ENCODE data around the gene WWOX. TPM values are rescaled to one million over a fixed set of nuclear protein-coding genes. Genes with fewer than 3 reads are reported as not detected.

The WWOX gene
- polyA plus RNA-seq, 1 donor (not counting 4 experiments of a cell fraction or from before 2014, with no cell fraction given), result 5.1 TPM

DNA sequence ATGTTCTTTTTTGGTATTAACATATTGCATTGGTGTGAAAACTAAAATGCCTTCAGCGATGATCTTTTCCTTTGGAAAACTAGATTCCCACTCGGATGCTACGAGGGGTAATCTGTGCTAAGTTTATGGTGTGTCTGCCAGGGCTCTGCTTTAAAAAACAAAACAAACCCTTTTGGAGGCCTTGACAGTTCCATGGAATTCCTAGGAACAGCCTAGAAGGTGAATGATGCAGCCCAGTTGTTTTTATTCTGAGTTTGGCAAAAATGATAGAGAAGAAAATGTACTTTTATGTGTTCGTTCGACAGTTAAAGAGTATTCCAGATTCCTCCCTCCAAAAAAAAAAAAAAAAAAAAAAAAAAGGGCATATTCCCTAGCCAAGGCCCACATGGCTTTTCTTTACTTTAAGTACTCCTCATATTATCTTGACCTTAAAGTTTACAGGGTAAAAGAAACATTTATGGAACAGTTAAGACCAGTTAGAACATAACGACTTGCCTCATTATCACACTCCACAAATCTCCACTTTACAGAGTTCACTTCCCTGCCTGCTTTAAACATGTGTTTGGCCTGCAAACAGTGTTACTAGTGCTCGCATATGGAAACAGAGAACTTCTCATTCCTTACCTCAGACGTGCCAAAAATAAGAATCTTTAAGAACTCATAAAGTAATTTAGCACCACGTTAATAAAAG, 159.1 kb downstream of the WWOX start:
- Histone ChIP-seq H3K36me3 (ENCODE audit: control insufficient read depth in 2 of 2, extremely low read depth in 1 of 2, insufficient read depth in 2 of 2, low read length in 2 of 2) (no peaks in the 10 kb centered on the region), H3K79me2 (ENCODE audit: control insufficient read depth, insufficient read depth, low read length) (no peaks in the 10 kb centered on the region), H2AFZ (ENCODE audit: control insufficient read depth, low read length) (no peak overlapping the region), H3K27ac (ENCODE audit: control insufficient read depth, insufficient read depth, low read length) (no peak overlapping the region), H3K27me3 (ENCODE audit: control insufficient read depth, extremely low read depth, insufficient read depth, low read length) (no peaks in the 10 kb centered on the region), H3K4me2 (ENCODE audit: control insufficient read depth, extremely low read depth, insufficient read depth, low read depth, low read length) (no peak overlapping the region), H3K4me1 (ENCODE audit: control insufficient read depth, extremely low read depth, insufficient read depth, low read length) (no peaks in the 10 kb centered on the region), H4K20me1 (ENCODE audit: control insufficient read depth, extremely low read depth, insufficient read depth, low read length) (no peaks in the 10 kb centered on the region), H3K4me3 (ENCODE audit: control insufficient read depth in 2 of 3, extremely low read depth in 1 of 3, insufficient read depth in 2 of 3, low read depth in 1 of 3, low read length in 3 of 3) (no peak overlapping the region), H3K9me1 (ENCODE audit: control insufficient read depth, extremely low read depth, insufficient read depth, low read length) (no peaks in the 10 kb centered on the region), H3K9me3 (ENCODE audit: control insufficient read depth, low read depth, low read length) (no peaks in the 10 kb centered on the region), H3K9ac (ENCODE audit: control insufficient read depth, extremely low read depth, insufficient read depth, low read length) (no peak overlapping the region)
- FAIRE-seq, result no peak
- dilution Hi-C loops (cut with MboI; ENCODE audit: extremely low pct_ligation_motif_present, low sequenced_read_pairs), result no loop called here
- TF ChIP-seq EZH2 (IDR thresholded peaks at IDR 0.05; ENCODE audit: low read length), result no peak
- TF ChIP-seq, protein P1, sequence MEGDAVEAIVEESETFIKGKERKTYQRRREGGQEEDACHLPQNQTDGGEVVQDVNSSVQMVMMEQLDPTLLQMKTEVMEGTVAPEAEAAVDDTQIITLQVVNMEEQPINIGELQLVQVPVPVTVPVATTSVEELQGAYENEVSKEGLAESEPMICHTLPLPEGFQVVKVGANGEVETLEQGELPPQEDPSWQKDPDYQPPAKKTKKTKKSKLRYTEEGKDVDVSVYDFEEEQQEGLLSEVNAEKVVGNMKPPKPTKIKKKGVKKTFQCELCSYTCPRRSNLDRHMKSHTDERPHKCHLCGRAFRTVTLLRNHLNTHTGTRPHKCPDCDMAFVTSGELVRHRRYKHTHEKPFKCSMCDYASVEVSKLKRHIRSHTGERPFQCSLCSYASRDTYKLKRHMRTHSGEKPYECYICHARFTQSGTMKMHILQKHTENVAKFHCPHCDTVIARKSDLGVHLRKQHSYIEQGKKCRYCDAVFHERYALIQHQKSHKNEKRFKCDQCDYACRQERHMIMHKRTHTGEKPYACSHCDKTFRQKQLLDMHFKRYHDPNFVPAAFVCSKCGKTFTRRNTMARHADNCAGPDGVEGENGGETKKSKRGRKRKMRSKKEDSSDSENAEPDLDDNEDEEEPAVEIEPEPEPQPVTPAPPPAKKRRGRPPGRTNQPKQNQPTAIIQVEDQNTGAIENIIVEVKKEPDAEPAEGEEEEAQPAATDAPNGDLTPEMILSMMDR (optimal IDR thresholded peaks at IDR 0.05 in 1 of 3, IDR thresholded peaks at IDR 0.05 in 1 of 3, conservative IDR thresholded peaks at IDR 0.05 in 1 of 3; ENCODE audit: extremely low read depth in 1 of 3, insufficient read depth in 2 of 3, low read length in 3 of 3), result no peak
- DNase-seq (ENCODE audit: low read depth, low spot score), result no peak

- Histone ChIP-seq H4K20me1 (ENCODE audit: control insufficient read depth, extremely low read depth, insufficient read depth, low read length) (no peaks in the 10 kb centered on the region), H3K9me1 (ENCODE audit: control insufficient read depth, extremely low read depth, insufficient read depth, low read length) (no peaks in the 10 kb centered on the region), H3K4me2 (ENCODE audit: control insufficient read depth, extremely low read depth, insufficient read depth, low read depth, low read length) (no peak overlapping the region), H3K4me1 (ENCODE audit: control insufficient read depth, extremely low read depth, insufficient read depth, low read length) (no peaks in the 10 kb centered on the region), H3K9me3 (ENCODE audit: control insufficient read depth, low read depth, low read length) (no peaks in the 10 kb centered on the region), H3K36me3 (ENCODE audit: control insufficient read depth in 2 of 2, extremely low read depth in 1 of 2, insufficient read depth in 2 of 2, low read length in 2 of 2) (no peaks in the 10 kb centered on the region), H3K27ac (ENCODE audit: control insufficient read depth, insufficient read depth, low read length) (no peak overlapping the region), H3K4me3 (ENCODE audit: control insufficient read depth in 2 of 3, extremely low read depth in 1 of 3, insufficient read depth in 2 of 3, low read depth in 1 of 3, low read length in 3 of 3) (no peak overlapping the region), H2AFZ (ENCODE audit: control insufficient read depth, low read length) (no peak overlapping the region), H3K79me2 (ENCODE audit: control insufficient read depth, insufficient read depth, low read length) (no peaks in the 10 kb centered on the region), H3K9ac (ENCODE audit: control insufficient read depth, extremely low read depth, insufficient read depth, low read length) (no peak overlapping the region), H3K27me3 (ENCODE audit: control insufficient read depth, extremely low read depth, insufficient read depth, low read length) (no peaks in the 10 kb centered on the region)
- no peak for DNase-seq (ENCODE audit: low read depth, low spot score)
- no peak for TF ChIP-seq EZH2 (IDR thresholded peaks at IDR 0.05; ENCODE audit: low read length)
- TF ChIP-seq, protein P1 (optimal IDR thresholded peaks at IDR 0.05 in 1 of 3, IDR thresholded peaks at IDR 0.05 in 1 of 3, conservative IDR thresholded peaks at IDR 0.05 in 1 of 3; ENCODE audit: extremely low read depth in 1 of 3, insufficient read depth in 2 of 3, low read length in 3 of 3), result no peak
- dilution Hi-C loops (cut with MboI; ENCODE audit: extremely low pct_ligation_motif_present, low sequenced_read_pairs), result no loop called here
- no peak for FAIRE-seq
Measured at GRCh38 chr16:78259873-78260272, 160.4 kb downstream of the WWOX start.

Measured in keratinocyte (primary cell).